LNCAP (cell line): ENCODE results near the gene NDUFB8.

Experiments
- TF ChIP-seq, protein P1 (sequence below): fragments of 450-650 bp; IDR thresholded peaks from 2 replicates; pipeline ENCODE4 v1.5.1; 2017; ENCODE audit warnings: mild to moderate bottlenecking

The NDUFB8 gene

DNA sequence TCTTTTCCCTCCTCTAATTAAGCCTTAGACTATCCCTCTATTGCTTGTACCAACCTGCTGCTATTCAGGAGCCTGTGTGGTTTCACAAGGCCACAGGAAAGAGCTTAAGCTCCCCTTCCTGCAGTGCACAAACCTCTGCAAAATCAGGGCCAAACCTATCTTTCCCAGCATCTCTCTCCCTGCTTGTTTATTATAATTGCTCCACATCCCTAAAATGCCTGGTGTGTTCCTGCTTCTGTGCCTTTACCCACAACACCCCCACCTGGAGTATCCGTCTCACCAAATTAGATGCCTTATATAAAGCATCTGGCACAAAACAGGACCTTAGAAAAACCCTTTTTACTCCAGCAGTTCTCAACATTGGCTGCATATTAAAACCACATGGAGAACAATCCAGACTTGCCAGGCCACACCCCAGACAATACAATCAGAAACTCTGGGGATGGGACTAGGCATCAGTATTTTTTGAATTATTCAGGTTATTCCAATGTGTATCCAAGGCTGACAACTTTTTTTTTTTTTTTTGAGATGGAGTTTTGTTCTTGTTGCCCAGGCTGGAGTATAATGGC lies 26.7 kb downstream of the NDUFB8 start:
- TF ChIP-seq, protein P1, sequence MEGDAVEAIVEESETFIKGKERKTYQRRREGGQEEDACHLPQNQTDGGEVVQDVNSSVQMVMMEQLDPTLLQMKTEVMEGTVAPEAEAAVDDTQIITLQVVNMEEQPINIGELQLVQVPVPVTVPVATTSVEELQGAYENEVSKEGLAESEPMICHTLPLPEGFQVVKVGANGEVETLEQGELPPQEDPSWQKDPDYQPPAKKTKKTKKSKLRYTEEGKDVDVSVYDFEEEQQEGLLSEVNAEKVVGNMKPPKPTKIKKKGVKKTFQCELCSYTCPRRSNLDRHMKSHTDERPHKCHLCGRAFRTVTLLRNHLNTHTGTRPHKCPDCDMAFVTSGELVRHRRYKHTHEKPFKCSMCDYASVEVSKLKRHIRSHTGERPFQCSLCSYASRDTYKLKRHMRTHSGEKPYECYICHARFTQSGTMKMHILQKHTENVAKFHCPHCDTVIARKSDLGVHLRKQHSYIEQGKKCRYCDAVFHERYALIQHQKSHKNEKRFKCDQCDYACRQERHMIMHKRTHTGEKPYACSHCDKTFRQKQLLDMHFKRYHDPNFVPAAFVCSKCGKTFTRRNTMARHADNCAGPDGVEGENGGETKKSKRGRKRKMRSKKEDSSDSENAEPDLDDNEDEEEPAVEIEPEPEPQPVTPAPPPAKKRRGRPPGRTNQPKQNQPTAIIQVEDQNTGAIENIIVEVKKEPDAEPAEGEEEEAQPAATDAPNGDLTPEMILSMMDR: no peak

GRCh38 chr10:100501423-100501822 lies 28.2 kb downstream of the NDUFB8 start:
- TF ChIP-seq, protein P1: no peak

DNA sequence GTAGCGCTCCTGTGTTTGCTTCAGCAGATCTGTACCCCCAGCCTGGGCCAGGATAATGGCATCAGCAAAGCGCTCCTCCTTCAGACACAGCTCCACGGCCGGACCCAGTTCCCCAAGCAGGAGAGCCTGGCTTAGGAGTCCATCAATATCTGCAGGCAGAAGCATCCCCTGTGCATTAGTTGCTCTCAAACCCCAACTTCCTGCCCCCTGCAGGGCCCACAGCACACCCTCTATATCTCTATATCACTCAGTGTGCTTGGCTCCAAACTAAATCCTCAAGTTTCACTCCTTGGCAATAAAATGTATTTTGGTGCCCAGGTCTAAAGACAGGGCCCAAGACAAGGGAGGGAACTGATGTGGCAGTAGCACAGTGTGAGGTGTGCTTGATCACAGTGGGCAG lies 31.6 kb downstream of the NDUFB8 start:
- TF ChIP-seq, protein P1: no peak

- TF ChIP-seq, protein P1: no peak
Measured at GRCh38 chr10:100496567-100496966, 33.1 kb downstream of the NDUFB8 start.

DNA sequence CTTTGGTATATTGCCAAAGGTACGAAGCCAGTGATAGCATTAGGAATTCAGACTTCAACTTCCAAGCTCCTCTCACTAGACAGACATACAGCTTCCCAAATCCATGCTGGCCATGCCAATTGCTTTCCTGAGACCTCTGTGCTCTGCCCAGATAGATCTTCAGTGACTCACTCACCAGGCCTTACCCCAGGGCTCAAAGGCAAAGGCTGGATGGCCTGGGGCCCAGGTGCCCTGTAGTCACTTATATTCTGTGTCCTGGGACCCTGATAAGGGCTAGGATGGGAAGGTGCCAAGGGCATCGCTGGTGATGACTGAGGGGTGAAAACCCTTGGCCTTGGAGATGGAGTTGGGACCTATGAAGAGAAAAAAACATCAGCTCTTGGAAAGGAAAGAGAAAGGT lies 39.1 kb downstream of the NDUFB8 start:
- TF ChIP-seq, protein P1: no peak

GRCh38 chr10:100489396-100489795 lies 40.3 kb downstream of the NDUFB8 start:
- TF ChIP-seq, protein P1: no peak

GRCh38 chr10:100487529-100487928 lies 42.1 kb downstream of the NDUFB8 start:
- TF ChIP-seq, protein P1: no peak
